ENCODE data around the gene C6orf15.

C6orf15 gene

GRCh38 chr6:31065556-31065955 is 46.8 kb downstream of the C6orf15 start:
- DNase-seq = no peak

DNA sequence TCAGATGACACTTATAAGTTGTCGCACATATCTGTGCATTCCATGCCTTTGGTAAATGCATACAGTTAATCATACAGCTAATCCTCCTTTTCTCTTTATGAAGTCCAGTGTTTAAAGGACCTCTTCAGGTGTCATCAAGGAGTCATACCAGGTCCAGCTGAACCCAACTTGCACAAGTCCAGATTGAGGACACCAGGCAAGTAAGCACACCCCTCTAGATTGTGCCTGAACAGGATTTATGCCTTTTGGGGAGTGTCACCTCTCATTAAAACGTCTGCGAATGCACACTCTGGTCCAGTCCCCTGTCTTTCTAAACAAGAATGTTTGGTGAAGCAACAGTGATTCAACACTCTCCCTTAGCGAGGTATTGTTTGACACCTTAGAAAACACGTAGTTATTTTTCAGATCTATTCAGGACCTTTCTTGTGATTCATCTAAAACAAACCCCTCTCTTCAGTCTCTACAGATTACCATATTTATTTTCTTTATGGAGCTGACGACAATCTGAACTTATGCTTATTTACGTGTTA is 48.4 kb downstream of the C6orf15 start:
- DNase-seq = no peak

Measured in activated CD4-positive, alpha-beta T cell treated with anti-CD3 and anti-CD28 coated beads for 4 hours (primary cell).